ENCODE data around the gene IRF1. TPM values are rescaled to one million over a fixed set of nuclear protein-coding genes. Genes with fewer than 3 reads are reported as not detected.
"Not testable (repeated sequence)": the region's sequence is repeated elsewhere in the genome, so short reads cannot be mapped to it uniquely, and the experiment has no call there.

Gene IRF1
- total RNA-seq, 4 donors from 2014 or later = 24.6 to 49.7 (median 32.1) TPM

DNA sequence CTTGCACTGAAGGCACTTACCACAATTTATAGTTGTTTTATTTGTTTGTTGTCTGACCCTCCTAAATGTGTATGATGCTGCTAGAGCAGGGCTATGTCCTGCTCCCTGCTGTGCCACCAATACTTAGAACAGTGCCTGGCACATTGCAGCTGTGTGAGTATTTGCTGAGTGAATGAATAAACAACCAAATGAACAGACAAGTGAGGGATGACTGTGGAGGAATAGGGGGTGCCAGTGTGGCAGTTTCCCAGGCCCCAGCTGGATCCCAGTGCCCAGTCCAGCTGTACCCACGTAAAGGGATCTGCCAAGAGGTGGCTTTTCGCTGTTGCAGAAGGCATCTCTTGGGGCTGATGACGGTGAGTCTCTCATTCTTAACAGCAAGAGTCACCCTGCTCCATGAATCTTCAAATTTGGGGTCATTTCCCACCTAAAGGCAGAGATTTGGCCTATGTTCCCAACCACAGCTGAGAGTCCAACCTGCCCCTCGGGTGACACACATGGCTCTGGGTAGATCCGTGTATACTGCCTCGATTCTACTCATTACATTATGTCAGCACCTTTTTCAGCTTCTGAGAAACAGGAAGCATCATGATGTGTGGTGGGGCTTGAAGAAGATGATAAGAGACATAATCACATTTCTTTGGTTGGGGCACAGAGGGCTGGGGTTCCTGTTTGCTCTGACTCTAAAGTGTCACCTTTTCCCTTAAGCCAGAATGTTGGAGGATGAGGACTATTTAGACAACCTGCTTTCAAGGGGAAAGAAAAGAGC lies 38.5 kb upstream of the IRF1 start:
- no peak for DNase-seq
- no peak overlapping the region for H3K27ac ChIP-seq
- H3K27me3 ChIP-seq = no peaks in the 10 kb centered on the region
- no peaks in the 10 kb centered on the region for H3K9me3 ChIP-seq
- no peak overlapping the region for H3K4me3 ChIP-seq (replicated peaks in 1 of 3)
- H3K36me3 ChIP-seq = no peaks in the 10 kb centered on the region
- intact Hi-C loops (cut with DNase I) = no loop called here
- H3K4me1 ChIP-seq = no peaks in the 10 kb centered on the region
- TF ChIP-seq, protein P1, sequence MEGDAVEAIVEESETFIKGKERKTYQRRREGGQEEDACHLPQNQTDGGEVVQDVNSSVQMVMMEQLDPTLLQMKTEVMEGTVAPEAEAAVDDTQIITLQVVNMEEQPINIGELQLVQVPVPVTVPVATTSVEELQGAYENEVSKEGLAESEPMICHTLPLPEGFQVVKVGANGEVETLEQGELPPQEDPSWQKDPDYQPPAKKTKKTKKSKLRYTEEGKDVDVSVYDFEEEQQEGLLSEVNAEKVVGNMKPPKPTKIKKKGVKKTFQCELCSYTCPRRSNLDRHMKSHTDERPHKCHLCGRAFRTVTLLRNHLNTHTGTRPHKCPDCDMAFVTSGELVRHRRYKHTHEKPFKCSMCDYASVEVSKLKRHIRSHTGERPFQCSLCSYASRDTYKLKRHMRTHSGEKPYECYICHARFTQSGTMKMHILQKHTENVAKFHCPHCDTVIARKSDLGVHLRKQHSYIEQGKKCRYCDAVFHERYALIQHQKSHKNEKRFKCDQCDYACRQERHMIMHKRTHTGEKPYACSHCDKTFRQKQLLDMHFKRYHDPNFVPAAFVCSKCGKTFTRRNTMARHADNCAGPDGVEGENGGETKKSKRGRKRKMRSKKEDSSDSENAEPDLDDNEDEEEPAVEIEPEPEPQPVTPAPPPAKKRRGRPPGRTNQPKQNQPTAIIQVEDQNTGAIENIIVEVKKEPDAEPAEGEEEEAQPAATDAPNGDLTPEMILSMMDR (IDR thresholded peaks at IDR 0.05) = no peak
- no peak for TF ChIP-seq POLR2A (IDR thresholded peaks at IDR 0.05)
- WGBS, 2 donors = 89 to 90% methylated on average over 6 of the region's 6 CpGs

DNA sequence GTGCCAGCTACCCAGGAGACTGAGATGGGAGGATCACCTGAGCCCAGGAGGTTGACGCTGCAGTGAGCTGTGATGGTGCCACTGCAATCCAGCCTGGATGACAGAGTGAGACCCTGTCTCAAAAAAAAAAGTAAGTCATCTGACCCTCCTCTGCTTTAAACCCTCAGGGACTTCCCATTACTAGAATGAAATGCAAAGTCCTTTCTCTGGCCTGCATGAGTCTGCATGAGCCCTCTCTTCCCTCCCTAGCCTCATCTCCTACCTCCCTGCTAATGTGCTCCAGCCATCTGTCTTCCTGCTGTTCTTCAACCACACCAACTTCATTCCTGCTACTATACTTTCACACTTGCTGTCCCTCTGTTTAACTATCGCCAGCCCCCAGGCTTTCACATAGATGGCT lies 37.4 kb upstream of the IRF1 start:
- DNase-seq = no peak
- WGBS, 2 donors = 91 to 93% methylated on average over 2 of the region's 2 CpGs
- Histone ChIP-seq H3K27me3 (no peaks in the 10 kb centered on the region), H3K4me3 (replicated peaks in 1 of 3) (no peak overlapping the region), H3K36me3 (no peaks in the 10 kb centered on the region), H3K27ac (no peak overlapping the region), H3K9me3 (no peaks in the 10 kb centered on the region), H3K4me1 (no peaks in the 10 kb centered on the region)
- intact Hi-C loops (cut with DNase I) = no loop called here
- TF ChIP-seq POLR2A (IDR thresholded peaks at IDR 0.05) = no peak
- TF ChIP-seq, protein P1 (IDR thresholded peaks at IDR 0.05) = no peak

DNA sequence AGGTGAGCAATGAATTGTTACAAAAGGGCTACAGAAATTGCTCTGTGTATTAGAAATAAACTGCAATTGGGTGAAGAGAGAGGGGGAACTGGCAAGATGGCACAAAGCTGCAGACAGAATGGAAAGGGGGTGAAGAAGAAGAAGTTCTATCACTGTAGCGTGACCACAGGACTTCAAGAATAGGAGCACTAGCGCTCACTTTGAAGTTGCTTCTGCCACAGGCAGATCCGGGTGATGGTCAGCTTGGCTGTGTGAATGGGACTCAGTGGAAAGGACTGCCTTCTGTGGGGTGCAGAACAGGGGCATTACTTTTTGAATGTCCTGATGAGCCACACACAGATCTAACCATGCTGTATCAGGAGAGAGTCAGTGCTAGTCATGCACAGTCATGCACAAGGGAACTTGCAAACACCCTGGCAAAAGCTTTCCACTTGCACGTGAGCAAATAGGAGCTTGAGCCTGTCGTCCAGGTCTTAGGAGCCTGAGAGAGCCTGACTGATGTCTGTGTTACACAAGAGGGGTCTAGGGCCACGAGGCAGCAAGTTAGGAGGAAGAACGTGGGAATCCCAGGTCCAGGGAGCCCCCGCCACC lies 36.5 kb upstream of the IRF1 start:
- no peaks in the 10 kb centered on the region for H3K36me3 ChIP-seq
- TF ChIP-seq, protein P1 (IDR thresholded peaks at IDR 0.05) = peak in 1 of 6 experiments; percentile 9
- no peak for TF ChIP-seq POLR2A (IDR thresholded peaks at IDR 0.05)
- intact Hi-C loops (cut with DNase I) = no loop called here
- H3K9me3 ChIP-seq = no peaks in the 10 kb centered on the region
- no peak overlapping the region for H3K4me3 ChIP-seq (replicated peaks in 1 of 3)
- H3K4me1 ChIP-seq = no peaks in the 10 kb centered on the region
- no peak overlapping the region for H3K27ac ChIP-seq
- no peak for DNase-seq
- WGBS, 2 donors = 66% methylated on average over 8 of the region's 8 CpGs
- H3K27me3 ChIP-seq = no peaks in the 10 kb centered on the region

DNA sequence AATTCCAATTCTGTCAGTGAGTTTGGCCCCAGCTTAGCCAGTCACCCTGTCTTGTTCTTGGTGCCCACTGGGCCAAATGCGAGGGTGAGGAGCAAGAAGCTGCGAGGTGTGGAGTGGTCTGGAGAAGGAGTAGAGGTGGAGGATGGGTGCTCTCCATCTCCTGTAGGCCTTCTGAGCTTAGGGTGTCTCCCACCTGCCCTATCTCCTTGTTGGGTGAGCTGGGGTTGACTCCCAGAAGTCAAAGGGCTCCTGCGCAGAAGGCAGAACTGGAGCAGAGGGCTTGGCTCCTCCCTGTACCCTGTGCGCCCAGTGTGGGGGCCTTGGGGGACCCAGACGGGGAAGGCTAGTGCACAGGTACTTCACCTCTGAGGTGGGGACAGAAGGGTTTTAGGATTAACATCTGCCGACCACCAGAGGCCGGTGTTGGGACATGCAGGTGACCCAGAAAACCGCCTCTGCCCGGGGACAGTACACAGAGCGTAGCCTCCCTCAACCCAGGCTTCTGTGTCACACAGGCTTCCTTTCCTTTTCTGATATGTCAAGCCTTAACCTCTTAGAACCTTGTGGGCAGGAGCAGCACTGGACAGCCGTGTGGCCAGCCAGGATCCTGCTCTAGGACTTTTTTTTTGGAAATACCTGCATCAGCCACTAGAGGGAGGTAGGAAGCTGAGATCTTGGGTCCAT lies 35.9 kb upstream of the IRF1 start:
- Histone ChIP-seq H3K9me3 (no peaks in the 10 kb centered on the region), H3K4me1 (no peaks in the 10 kb centered on the region), H3K27ac (no peak overlapping the region), H3K36me3 (no peaks in the 10 kb centered on the region), H3K4me3 (replicated peaks in 1 of 3) (no peak overlapping the region), H3K27me3 (no peaks in the 10 kb centered on the region)
- no peak for TF ChIP-seq POLR2A (IDR thresholded peaks at IDR 0.05)
- TF ChIP-seq, protein P1 (IDR thresholded peaks at IDR 0.05) = peak; percentile 67 to 86 (median 78)
- WGBS, 2 donors = 24 to 38% methylated on average over 9 to 11 of the region's 11 CpGs
- intact Hi-C loops (cut with DNase I) = no loop called here
- DNase-seq = peak; percentile 21 to 37

DNA sequence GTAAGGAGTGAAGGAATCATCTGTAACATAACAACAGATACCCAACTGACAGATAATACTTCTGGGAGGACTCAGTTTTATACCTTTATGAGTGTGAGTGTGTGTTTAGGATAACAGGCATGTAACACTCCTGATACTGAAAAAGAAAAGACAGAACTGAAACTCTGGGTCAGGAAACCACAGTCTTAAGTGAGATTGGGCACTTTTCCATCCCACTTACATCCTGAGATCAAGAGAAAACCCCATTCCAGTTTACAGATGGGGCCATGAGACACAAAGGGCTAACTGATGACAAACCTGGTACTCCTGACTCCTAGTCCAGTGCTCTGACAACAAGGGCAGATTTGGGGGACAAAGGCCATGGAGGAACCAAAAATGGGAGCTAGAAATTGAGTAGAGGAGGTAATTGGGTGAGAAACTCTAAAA lies 34.7 kb upstream of the IRF1 start:
- Histone ChIP-seq H3K4me3 (replicated peaks in 1 of 3) (no peak overlapping the region), H3K9me3 (no peaks in the 10 kb centered on the region), H3K36me3 (no peaks in the 10 kb centered on the region), H3K4me1 (no peaks in the 10 kb centered on the region), H3K27ac (no peak overlapping the region), H3K27me3 (no peaks in the 10 kb centered on the region)
- no peak for DNase-seq
- intact Hi-C loops (cut with DNase I) = no loop called here
- no peak for TF ChIP-seq POLR2A (IDR thresholded peaks at IDR 0.05)
- TF ChIP-seq, protein P1 (IDR thresholded peaks at IDR 0.05) = no peak

DNA sequence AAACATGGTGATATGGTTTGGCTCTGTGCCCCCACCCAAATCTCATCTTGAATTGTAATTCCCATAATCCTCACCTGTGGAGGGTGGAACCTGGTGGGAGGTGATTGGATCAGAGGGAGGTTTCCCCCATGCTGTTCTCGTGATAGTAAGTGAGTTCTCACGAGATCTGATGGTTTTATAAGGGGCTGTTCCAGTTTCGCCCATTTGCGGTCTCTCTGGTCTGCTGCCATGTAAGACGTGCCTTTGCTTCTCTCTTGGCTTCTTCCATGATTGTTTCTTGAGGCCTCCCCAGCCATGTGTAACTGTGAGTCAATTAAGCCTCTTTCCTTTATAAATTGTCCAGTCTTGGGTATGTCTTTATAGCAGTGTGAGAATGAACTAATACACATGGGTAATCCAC lies 34.3 kb upstream of the IRF1 start:
- WGBS, 2 donors = 83 to 90% methylated on average over 5 of the region's 5 CpGs
- H3K4me3 ChIP-seq (replicated peaks in 1 of 3); H3K9me3 ChIP-seq; H3K36me3 ChIP-seq; intact Hi-C loops (cut with DNase I); H3K27me3 ChIP-seq; H3K27ac ChIP-seq; H3K4me1 ChIP-seq; DNase-seq: not testable (repeated sequence)

DNA sequence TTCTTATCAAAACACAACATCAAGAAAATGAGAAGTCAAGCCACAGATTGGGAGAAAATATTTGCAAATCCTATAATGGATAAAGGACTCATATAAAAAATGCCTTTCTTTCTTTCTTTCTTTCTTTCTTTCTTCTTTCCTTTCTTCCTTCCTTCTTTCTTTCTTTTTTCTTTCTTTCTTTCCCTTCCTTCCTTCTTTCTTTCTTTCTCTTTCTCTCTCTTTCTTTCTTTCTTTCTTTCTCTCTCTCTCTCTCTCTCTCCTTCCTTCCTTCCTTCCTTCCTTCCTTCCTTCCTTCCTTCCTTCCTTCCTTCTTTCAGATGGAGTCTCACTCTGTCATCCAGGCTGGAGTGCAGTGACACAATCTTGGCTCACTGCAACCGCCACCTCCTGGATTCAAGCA lies 31.5 kb upstream of the IRF1 start:
- H3K9me3 ChIP-seq; H3K4me1 ChIP-seq; H3K27ac ChIP-seq; H3K4me3 ChIP-seq (replicated peaks in 1 of 3); DNase-seq; H3K36me3 ChIP-seq; intact Hi-C loops (cut with DNase I); H3K27me3 ChIP-seq: not testable (repeated sequence)
- WGBS, 2 donors = 80 to 94% methylated on average over 1 of the region's 1 CpG

Measured in thyroid gland (tissue), 4 donors.